ENCODE measurements around the gene CLEC1B. TPM values are rescaled to one million over a fixed set of nuclear protein-coding genes. Genes with fewer than 3 reads are reported as not detected.

CLEC1B gene
- total and polyA plus RNA-seq, 2 donors (not counting 3 experiments of a cell fraction or from before 2014, with no cell fraction given) = not detected

DNA sequence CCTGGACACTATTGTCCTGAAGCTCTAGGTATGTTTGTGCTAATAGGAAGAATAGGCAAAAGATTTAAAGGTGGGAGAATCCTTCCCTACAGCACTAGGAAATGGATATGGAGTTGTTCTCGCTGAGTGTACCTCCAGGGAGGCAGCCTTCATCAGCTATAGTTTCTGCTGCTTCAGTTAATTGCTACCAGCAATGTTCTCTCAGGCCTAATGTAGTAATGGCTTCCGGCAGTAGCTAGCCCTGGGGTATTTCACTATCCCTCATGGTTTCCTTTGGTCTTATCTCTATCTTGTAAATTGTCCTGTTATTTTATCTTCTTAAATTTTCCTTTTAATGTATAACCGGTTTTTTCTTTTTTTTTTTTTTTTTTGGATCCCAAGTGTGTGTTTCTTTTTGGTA is 37.0 kb downstream of the CLEC1B start:
- dilution Hi-C loops (cut with MboI; ENCODE audit: extremely low pct_ligation_motif_present, low sequenced_read_pairs) (no loop called here), intact Hi-C loops (cut with micrococcal nuclease) (no loop called here)
- Histone ChIP-seq H3K9ac (replicated peaks; ENCODE audit: extremely low read depth, insufficient read depth, low read length) (no peak overlapping the region), H3K9me3 (replicated peaks; ENCODE audit: control insufficient read depth, insufficient read depth, low read length) (no peaks in the 10 kb centered on the region), H3K9me1 (replicated peaks; ENCODE audit: control insufficient read depth, extremely low read depth, insufficient read depth, low read length) (no peaks in the 10 kb centered on the region), H3K4me1 (ENCODE audit: control insufficient read depth, extremely low read depth, insufficient read depth, low read length) (no peaks in the 10 kb centered on the region), H2AFZ (ENCODE audit: low read depth, low read length) (no peak overlapping the region), H3K27me3 (ENCODE audit: control insufficient read depth in 2 of 2, insufficient read depth in 2 of 2, low read length in 2 of 2) (peaks cover 0 to 3% of the 10 kb centered on the region in 2 experiments), H3K79me2 (ENCODE audit: control insufficient read depth, insufficient read depth, low read length) (no peaks in the 10 kb centered on the region), H3K27ac (ENCODE audit: insufficient read depth, low read depth, low read length) (no peak overlapping the region), H3K4me2 (ENCODE audit: insufficient read depth, low read length) (no peak overlapping the region), H3K4me3 (replicated peaks in 1 of 3; ENCODE audit: insufficient read depth in 1 of 3, low read depth in 1 of 3, low read length in 3 of 3) (no peak overlapping the region), H4K20me1 (replicated peaks; ENCODE audit: control insufficient read depth, extremely low read depth, insufficient read depth, low read length) (no peaks in the 10 kb centered on the region), H3K36me3 (ENCODE audit: control insufficient read depth in 2 of 2, extremely low read depth in 1 of 2, insufficient read depth in 2 of 2, low read length in 2 of 2) (no peaks in the 10 kb centered on the region)
- BruUV-seq (replicated peaks) = no TSS peak
- TF ChIP-seq POLR2AphosphoS5 (IDR thresholded peaks at IDR 0.05; ENCODE audit: insufficient read depth, low read depth, low read length) (no peak), FOS (IDR thresholded peaks at IDR 0.05; ENCODE audit: borderline replicate concordance, insufficient read depth, low read length) (no peak), POLR2A (IDR thresholded peaks at IDR 0.05; ENCODE audit: low read depth, low read length) (no peak), GATA2 (IDR thresholded peaks at IDR 0.05; ENCODE audit: insufficient read depth, insufficient read length, low read depth, low read length) (no peak), EZH2 (IDR thresholded peaks at IDR 0.05; ENCODE audit: borderline replicate concordance, low read depth, low read length, severe bottlenecking) (no peak), CTCF (IDR thresholded peaks at IDR 0.05; ENCODE audit: extremely low read depth in 1 of 2, insufficient read depth in 1 of 2, low read depth in 1 of 2, low read length in 2 of 2) (no peak), JUN (IDR thresholded peaks at IDR 0.05; ENCODE audit: borderline replicate concordance, insufficient read depth, insufficient read length, low read depth) (no peak), MYC (IDR thresholded peaks at IDR 0.05; ENCODE audit: low read depth, low read length) (no peak)
- TF ChIP-seq, protein P1, sequence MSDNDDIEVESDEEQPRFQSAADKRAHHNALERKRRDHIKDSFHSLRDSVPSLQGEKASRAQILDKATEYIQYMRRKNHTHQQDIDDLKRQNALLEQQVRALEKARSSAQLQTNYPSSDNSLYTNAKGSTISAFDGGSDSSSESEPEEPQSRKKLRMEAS (IDR thresholded peaks at IDR 0.05; ENCODE audit: insufficient read depth, insufficient read length) = no peak
- DNase-seq (ENCODE audit: low read depth, low spot score) = no peak
- POLR2A ChIA-PET = no interaction called here
- no peak for FAIRE-seq
- CTCF ChIA-PET = interaction anchor here (1.8 kb wide), 2 partner anchors 16 to 22 kb away, joined by 6 to 9 read pairs; no protein-coding TSS in a partner anchor
